EH (cell line): ENCODE results near the gene CERS1.
A peak's percentile ranks its signal among the peaks of the same experiment; 100 is the strongest.

Experiments
- DNase-seq: peaks from one replicate; pipeline ENCODE4 v3.0.0-alpha.2; 2015; ENCODE audit warnings: low read depth

The CERS1 gene

GRCh38 chr19:18870531-18871172 lies 25.3 kb downstream of the CERS1 start:
- DNase-seq = no peak

- no peak for DNase-seq
Measured at GRCh38 chr19:18869781-18870530, 26.0 kb downstream of the CERS1 start.

GRCh38 chr19:18869023-18869618 lies 26.8 kb downstream of the CERS1 start:
- DNase-seq = no peak

GRCh38 chr19:18868380-18869022 lies 27.5 kb downstream of the CERS1 start:
- DNase-seq = no peak

- no peak for DNase-seq
Measured at GRCh38 chr19:18867751-18868150, 28.2 kb downstream of the CERS1 start.

- no peak for DNase-seq
Measured at GRCh38 chr19:18867199-18867598, 28.8 kb downstream of the CERS1 start.

GRCh38 chr19:18866800-18867123 lies 29.2 kb downstream of the CERS1 start:
- no peak for DNase-seq

GRCh38 chr19:18865973-18866799 lies 29.8 kb downstream of the CERS1 start:
- DNase-seq = peak; percentile 62

- no peak for DNase-seq
Measured at GRCh38 chr19:18865106-18865972, 30.6 kb downstream of the CERS1 start.

GRCh38 chr19:18863843-18864362 lies 32.1 kb downstream of the CERS1 start:
- DNase-seq = no peak

- no peak for DNase-seq
Measured at GRCh38 chr19:18862976-18863842, 32.7 kb downstream of the CERS1 start.

- no peak for DNase-seq
Measured at GRCh38 chr19:18861917-18862316, 34.0 kb downstream of the CERS1 start.

- DNase-seq = no peak
Measured at GRCh38 chr19:18861235-18861634, 34.7 kb downstream of the CERS1 start.

GRCh38 chr19:18860725-18861124 lies 35.2 kb downstream of the CERS1 start:
- no peak for DNase-seq

GRCh38 chr19:18860302-18860700 lies 35.7 kb downstream of the CERS1 start:
- no peak for DNase-seq

GRCh38 chr19:18859676-18860301 lies 36.2 kb downstream of the CERS1 start:
- no peak for DNase-seq

- no peak for DNase-seq
Measured at GRCh38 chr19:18858906-18859646, 36.9 kb downstream of the CERS1 start.

GRCh38 chr19:18857223-18857622 lies 38.7 kb downstream of the CERS1 start:
- DNase-seq = no peak
